NK-92 treated with Interleukin-12 subunit alpha and Interleukin-12 subunit beta, amount 100 ng/mL, for 24 hours (cell line): ENCODE measurements around the gene SFXN2.
"Not testable (repeated sequence)": the region's sequence is repeated elsewhere in the genome, so short reads cannot be mapped to it uniquely, and the experiment has no call there.

ENCODE experiments used
- DNase-seq: peaks from one replicate; lab custom pipeline; 2025; lab: John Stamatoyannopoulos, UW

The SFXN2 gene, protein sequence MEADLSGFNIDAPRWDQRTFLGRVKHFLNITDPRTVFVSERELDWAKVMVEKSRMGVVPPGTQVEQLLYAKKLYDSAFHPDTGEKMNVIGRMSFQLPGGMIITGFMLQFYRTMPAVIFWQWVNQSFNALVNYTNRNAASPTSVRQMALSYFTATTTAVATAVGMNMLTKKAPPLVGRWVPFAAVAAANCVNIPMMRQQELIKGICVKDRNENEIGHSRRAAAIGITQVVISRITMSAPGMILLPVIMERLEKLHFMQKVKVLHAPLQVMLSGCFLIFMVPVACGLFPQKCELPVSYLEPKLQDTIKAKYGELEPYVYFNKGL

DNA sequence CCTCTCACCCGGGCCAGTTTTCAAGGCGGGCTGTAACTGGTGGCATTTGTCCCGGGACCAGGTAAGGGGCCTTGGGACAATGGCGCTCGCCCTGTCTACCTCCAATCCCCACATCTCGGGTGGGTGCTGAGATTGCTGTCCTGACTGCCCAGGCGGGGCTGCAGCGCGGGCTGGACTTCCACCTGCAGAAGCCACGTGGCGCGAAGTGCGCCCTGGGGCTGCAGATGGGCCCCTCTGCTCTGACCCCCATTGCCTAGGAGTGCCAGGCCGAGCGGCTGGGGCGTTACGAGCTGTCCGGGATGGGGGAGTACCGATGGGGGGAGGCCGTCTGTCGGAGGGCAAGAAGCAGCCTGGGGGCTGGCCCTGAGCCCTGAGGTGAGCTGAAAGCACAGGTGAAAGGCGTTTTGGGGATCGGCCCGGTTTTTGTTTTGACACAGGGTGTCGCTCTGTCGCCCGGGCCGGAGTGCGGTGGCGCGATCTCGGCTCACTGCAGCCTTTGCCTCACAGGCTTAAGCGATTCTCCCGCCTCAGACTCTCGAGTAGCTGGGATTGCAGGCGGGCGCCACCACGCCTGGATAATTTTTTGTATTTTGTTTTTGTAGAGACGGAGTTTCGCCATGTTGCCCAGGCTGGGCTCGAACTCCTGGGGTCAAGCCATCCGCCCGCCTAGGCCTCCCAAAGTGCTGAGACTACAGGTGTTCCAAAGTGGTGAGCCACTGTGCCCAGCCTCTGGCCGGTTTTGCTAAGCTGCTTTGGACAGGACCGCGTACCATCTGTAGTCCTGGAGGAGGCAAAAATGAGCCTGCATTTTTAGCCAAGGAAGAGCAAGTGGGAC is at the start of gene SFXN2:
TSS of gene SFXN2 (plus strand) at position 16 of the 835 bp plus-strand sequence. CDS start 12,001 bp downstream, outside the sequence.
- peak; percentile 49 for DNase-seq

DNA sequence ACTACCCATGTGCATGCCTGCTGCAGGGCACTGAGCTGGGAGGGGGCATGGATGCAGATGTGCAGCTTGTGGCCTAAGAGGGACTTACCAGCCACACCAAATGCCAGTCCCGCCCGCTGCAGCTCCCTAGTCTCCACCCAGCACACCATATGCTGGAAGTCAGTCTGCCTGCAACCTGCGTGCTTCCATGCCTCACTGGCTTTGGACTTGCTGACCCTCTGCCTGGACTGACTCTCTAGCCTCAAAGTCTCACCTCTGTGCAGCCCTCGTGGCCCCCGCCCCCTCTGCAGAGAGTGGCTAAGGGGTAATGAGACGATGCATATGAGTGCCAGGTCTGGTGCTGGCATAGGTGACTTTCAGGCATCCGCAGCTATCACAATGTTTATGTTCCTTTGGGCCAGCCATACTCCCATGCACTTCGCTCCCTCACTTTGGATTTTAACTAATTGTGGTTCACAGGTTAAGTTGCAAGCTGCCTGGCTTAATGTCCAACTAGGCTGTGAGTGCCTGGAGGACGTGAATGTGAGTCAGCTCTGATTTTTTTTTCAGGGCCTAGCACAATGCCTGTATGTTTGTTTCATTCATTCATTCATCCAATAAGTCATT is 48.4 kb upstream of the SFXN2 start:
- no peak for DNase-seq

DNA sequence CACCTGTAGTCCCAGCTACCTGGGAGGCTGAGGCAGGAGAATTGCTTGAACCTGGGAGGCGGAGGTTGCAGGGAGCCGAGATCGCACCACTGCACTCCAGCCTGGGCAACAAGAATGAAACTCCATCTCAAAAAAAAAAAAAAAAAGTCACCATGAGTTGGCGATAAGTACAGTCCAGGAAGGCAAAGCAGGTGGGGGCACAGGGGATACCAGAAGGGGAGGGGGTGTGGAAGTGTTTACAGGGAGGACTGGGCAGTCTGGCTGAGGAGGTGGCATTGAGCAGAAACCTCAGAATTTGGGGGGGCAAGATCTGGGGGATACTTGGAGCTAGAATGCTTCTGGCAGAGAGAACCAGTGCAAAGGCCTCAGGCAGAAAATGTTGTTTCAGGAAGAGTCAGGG is 47.0 kb upstream of the SFXN2 start:
- DNase-seq = not testable (repeated sequence)

DNA sequence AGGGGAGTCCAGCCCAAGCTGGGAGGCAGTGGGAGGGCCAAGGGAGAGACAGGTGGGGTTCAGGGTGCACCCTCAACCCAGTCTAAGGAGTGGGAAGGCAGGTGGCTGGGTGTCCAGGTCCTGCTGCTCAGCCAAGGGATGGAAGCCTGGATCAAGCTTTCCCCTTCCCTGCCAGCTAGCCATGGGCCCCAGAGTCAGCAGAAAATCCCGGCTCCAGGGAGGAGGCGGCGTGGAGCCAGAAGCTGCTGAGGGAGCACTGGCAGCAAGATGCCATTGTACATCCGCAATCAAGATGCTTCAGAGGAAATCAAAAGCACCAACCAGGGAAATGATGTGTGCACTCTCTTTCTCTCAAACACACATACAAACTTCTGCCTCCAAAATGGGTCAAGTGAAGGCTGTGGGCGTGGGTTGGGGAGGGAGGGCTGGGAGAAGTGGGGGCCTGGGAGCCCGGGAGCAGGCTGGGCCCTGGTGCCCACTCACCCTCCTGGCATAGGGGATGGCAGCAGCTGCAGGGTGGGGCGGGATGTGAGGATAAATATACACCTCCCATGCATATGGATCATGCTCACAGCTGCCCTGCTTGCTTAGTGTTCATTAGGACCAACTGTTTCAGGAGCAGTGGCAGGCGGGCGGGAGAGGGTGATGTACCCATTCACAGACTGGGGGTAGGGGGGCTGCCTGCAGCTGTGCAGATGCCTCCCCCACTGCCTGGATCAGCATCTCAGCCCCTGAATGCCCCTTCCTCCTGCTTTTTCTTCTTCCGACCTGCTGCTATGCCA is 45.9 kb upstream of the SFXN2 start:
- no peak for DNase-seq

DNA sequence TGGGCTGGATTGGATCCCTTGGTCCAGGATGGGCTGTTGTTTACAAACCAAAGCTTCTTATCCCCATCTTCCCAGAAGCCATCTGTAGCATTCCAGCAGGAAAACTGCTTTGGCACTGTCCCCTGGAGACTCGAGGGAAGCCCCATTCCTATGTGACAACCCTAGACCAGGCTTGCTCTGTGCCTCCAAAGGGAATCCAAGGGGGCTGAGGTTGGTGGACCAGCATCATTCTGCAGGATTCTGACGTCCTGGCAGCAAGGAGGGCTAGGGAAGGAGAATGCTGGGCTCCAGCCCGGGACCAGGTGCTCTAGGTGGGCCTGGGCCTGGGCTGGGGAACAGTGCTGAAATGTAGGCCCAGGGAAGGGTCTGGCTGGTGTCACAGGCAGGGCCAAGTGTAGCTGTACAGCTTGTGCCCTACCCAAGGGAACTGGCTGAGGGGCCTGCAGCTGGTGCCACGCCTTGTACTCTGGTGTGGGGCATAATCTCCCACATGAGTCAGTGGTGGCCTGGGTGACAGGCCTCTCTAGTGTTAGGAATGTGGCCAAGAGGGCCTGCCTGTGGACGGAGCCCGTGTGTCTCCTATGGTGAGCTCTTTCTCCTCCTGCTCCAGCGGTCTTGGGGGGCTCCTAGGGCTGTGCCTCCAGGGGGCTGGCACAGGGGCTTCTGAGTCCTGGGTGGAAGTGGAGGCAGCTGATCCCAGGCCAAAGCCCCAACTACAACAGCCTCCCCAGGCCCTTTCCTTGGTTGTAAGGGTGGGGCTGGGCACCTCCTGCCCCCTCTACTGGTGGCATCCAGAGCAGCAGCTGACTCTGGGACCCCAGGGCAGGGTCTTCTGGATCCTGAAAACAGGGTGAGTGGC is 45.0 kb upstream of the SFXN2 start:
- peak; percentile 21 for DNase-seq

DNA sequence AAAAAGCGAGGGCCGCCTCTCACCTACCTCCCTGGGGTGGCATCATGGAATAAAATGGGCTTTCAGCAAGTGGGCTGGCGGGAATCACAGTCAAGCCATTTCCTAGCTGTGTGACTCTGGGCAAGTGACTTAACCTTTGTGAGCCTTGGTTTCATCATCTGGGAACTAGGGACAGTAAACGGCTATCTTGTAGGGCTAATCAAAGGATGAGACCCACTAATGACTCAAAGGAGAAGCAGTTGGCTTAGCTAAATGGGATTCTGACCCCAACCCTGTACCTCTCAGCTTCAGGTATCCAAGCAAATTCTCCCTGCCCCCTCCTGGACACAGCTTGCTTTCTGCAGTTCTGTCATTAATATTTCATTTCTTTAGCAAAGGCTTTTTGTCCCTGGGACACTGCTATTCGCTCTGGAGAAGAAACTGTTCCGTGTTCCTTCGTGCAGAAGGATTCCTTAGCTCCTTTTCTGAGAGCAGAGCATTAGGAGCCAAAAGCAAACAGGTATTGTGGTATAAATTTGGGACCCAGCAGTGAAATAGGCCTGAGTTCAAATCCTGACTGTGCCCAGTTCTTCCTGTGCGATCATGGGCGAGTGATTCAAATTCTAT is 44.3 kb upstream of the SFXN2 start:
- DNase-seq = no peak

DNA sequence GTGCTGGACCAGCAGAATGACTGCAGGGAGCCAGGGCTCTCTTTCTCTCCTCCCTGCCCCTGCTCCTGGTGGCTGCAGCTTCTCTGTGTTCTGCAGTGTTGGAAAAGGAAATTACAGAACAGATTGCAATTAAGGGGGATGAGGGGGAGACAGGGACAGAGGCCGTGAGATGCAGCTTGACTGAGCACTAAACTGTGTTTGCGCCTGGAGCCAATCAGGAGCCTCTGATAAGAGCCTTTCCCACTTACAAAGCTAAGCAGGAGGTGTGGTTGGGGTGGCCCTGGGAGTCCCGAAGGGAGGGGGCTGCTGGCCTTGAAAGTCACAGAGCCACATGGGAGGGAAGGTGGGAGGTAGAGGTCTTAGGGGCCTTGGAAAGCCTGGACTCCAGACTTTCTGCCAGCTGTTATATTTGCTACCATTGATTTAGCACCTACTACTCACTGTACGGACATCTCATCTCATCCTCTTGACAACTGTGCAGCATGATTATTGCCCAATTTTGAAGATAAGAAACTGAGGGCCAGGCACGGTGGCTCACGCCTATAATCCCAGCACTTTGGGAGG is 43.5 kb upstream of the SFXN2 start:
- DNase-seq = no peak

DNA sequence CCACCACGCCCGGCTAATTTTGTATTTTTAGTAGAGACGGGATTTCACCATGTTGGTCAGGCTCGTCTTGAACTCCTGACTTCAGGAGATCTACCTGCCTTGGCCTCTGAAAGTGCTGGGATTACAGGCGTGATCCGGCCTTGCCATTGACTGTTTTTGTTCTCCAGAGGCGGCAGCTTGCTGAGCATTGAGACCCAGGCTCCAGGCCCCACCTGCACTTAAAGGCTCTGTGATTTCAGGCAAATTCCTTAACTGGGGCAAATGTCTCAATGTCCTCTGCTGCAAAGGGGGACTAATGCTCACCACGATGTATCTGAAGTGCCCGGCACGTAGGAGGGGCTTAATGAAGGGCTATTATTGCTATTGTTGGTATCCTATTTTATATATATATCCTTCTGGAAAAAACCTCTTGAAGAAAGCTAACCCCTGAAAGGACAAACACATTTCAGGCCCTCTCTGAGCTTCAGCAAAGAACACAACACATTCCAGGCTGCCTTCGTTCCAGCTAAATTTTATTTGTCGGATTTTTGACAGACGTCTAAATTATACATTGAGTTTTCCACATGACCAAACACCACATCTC is 41.1 kb upstream of the SFXN2 start:
- no peak for DNase-seq

DNA sequence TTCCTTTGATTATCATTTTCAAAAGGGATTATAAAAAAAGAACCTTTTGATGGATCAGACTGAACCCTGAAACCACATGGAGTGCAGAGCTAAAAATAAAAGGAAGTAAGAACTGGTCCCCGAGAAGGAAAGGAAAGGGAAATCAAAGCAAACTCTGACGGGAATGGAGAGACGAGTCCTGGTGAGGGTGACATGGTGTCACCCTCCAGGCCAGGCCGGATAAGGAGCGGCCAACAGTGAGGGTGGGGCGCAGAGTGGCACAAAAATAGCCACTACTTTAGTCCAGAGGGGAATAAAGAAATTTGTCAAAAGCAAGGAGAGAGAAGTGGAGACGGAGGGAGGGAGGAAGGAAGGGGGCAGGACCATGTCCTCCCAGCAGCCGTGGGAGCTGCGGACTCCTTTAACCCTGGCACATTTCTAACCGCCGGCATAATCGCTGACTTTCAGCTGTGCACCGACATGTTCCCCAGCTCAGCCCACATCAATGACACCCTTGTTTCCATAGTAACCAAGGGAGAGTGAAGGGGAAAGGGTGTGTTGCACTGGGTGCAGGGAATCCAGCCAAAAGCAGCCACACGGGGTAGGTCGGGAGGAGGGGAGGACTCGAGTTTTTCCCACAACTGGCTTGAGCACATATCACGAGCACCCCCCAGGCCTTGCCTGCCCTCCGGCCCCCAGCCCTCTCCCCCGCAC is 40.5 kb upstream of the SFXN2 start:
- DNase-seq = no peak

DNA sequence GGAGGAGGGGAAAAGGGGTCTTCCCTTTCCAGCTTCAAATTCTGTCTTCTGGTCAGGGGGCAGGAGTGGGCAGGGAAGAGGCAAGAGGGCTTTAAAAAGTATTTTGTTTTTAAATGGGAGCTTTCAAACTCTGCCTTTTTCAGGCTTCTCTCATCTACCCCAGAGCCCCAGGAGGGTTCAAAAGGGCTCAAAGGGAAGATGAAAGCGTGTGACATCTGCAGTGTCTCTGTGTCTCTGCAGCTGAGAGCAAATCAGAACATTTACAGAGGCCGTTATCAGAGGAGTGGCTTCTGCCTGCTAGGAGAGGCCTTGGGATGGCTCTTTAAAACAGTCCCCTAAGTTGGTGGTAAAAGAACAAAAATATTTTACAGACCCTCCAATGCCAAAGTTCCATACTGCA is 39.9 kb upstream of the SFXN2 start:
- no peak for DNase-seq

DNA sequence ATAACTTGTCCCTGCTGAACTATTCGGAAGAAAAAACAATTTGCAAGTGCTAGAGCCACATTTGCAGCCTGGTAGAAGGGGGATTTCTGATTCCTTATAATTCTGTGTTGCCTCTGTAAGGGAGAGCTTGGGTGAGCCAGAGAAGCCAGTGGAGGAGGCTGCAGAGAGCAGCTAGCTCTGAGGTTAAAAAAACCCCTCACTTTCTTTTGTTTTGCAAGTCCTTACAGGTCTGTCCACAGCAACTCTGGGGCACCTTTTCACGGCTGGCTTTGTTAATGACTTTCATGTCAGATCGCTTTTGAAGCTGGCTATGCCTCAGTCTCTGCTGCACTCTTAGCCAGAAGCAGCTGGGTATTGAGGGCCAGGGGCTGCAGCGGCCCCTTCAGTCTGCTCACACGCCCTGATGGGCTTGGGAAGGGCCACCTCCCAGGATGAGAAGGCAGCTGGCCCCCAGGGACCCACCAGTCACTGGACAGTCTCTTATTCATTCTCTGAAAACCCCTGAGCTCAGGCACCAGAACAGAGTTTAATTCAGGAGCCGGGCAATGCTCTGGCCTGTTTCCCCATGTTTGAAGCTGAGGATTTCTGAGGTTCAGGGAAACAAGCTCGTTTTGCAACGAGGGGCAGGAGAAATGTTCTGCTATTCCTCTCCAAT is 39.3 kb upstream of the SFXN2 start:
- no peak for DNase-seq

DNA sequence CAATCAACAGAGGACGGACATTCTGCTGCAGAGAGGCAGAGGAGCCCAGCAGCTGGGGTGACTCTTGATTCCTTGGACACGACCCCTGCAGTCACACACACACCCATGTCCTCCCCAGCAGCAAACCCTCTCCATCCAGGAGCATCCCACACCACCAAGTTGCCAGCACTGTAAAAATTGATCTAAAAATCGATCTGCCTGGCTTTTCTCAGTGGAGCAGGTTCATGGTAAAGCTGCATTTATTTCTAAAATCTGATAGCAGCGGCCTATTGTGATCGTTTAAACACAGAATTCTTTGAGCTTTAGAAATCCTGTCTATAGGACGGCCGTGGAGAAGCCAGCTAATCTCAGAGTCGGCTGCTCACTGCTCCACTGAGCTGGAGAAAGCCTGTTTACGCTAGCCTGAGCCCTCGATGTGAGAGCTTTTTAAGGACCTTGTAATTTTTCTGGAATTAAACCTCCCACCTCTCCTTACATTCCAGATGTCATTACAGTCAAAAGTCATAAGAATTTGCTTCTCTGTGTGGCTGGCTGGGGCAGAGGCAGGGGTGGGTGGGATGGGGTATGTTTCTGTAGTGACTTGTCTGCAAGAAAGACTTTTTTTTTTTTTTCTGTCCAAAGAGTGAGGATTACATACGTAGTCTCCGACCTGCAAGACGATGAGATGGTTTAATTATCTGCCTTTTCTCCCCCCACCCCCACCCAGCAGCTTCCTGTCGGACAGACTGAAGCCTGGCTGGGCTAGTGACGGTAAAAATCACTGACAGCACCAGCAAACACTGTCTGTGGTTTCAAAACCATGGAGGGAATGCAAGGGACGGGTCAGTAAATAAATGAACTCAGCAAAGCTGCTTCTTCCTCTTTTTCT is 38.5 kb upstream of the SFXN2 start:
- no peak for DNase-seq

DNA sequence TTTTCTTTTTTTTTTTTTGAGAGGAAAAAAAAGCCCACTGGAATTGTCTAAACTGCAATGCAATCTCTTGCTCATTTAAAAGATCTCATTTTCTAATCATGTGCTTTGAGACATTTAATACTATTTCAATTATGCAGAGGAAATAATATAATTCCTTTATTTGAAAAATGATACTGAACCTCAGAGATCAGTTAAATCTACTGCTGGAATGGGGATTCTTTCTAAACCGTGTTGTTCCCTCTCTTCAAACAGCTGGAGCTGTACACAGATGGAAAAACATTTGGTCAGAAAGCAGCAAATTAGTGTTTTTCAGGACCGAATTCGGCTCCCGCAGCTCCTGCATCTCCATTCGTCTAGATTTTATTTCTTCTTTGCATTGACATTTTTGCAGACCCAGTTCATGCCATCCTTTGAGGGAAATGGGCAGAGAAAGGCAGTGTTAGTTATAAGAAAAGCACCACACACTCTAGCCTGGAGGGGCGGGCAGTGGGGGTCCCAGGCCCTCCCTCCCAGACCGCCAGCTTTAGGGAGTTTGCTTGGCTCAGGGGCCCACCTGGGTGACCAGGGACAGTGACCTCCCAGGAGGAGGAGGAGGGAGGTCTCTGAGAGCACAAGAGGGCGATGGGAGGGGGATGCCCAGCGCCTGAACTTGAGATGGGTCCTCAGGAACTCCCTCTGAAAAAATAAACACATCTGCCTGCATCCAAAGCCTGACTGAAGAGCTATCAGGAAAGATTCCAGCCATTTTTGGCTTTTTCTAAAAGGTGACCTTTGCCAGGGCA is 37.7 kb upstream of the SFXN2 start:
- no peak for DNase-seq

DNA sequence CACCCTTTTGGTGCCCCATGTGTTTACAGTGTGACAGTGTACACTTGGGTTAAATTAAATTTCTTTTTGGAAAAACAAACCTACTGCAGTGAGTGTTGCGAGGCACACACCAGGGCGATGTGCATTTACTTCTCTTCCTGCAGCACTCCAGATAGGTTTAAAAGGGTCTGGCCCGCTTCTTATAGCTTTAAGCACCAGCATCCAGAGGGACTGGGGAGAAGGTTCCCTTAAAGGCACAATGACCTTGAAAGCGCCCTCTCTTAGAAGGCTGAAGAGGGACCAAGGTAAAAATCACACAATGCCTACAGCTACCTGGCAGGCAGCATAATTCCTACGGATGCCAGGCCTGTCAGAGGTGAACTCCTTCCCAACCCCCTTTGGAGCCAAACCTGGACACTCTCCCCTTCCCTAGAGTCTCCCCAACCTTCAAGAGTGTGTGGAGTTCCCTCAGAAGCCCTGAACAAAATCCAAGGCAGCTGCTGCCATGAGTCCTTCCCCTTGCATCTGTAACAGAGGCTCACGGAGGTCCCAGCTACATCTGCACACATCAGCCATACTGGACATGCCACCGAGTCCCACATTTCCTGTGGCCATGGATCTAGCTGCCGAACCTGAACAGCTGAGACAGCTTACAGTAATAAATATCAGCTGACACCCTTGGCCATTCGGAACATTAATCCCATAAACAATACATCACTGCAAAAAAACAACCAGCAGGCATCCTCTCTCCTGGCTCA is 36.9 kb upstream of the SFXN2 start:
- DNase-seq = no peak

DNA sequence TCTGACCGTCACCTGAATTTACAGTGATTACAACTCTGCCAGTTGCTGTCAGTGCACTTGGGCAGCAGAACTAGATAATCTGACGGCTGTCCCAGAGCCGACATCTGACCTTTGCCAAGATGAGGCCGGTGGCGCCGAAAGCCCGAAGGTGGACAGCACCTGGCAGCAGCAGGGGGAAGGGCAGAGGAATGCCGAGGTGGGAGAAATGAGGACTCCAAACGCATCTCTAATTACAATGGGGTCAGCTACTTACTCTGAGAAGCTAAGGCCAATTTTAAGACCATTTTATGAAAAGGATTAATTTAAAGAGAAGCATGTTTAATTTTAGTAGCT is 36.4 kb upstream of the SFXN2 start:
- DNase-seq = no peak

DNA sequence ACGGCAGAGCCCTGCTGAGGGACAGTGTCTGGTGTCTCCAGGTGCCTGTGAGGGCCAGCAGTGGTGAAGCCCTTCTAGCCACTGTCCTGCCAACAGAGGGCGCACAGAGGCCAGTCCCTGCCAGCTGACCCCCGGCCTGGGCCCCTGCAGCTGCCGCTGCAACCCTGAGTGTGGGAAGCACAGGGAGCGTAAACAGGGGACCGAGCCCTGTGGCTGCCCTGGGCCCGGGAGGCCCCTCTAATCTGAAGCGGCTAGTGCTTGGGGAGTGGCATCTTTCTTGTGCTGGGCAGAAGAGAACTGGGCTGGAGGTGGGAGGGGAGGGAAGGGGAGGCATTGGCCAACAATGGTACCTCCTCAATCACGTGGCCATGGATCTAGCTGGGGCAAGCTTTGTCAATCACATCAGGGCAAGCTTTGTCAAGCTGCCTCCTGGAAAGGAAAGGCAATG is 35.6 kb upstream of the SFXN2 start:
- no peak for DNase-seq
